ENCODE results near the gene NR6A1.

Gene NR6A1

GRCh38 chr9:124694414-124695279 is 76.5 kb downstream of the NR6A1 start:
- TF ChIP-seq EZH2 (IDR thresholded peaks at IDR 0.05) (no peak), FOXP2 (optimal IDR thresholded peaks at IDR 0.05; ENCODE audit: control extremely low read depth, extremely low read length, insufficient read depth) (no peak), POLR2AphosphoS5 (IDR thresholded peaks at IDR 0.05; ENCODE audit: borderline replicate concordance, low read depth, low read length) (no peak)
- H3K36me3 ChIP-seq (ENCODE audit: insufficient read depth, low read length), result no peaks in the 10 kb centered on the region
- peak overlapping the region; percentile 10; the same call in 1 of the 2 replicates for H3K27ac ChIP-seq
- H3K4me3 ChIP-seq, result no peak overlapping the region
- no peak overlapping the region for H3K9ac ChIP-seq (ENCODE audit: insufficient read length)
- H3K9me3 ChIP-seq (ENCODE audit: low read depth, low read length), result no peaks in the 10 kb centered on the region
- DNase-seq (ENCODE audit: low read depth, low spot score), result peak; percentile 5

GRCh38 chr9:124693403-124693802 is 77.7 kb downstream of the NR6A1 start:
- 0 out of 2 replicates have a peak, but pooled peaks cover 1% of the 10 kb centered on the region for H3K36me3 ChIP-seq (ENCODE audit: insufficient read depth, low read length)
- H3K9me3 ChIP-seq (ENCODE audit: low read depth, low read length), result no peaks in the 10 kb centered on the region
- DNase-seq (ENCODE audit: low read depth, low spot score), result no peak
- no peak overlapping the region for H3K9ac ChIP-seq (ENCODE audit: insufficient read length)
- TF ChIP-seq FOXP2 (optimal IDR thresholded peaks at IDR 0.05; ENCODE audit: control extremely low read depth, extremely low read length, insufficient read depth), result no peak
- TF ChIP-seq POLR2AphosphoS5 (IDR thresholded peaks at IDR 0.05; ENCODE audit: borderline replicate concordance, low read depth, low read length), result no peak
- no peak for TF ChIP-seq EZH2 (IDR thresholded peaks at IDR 0.05)
- no peak overlapping the region for H3K27ac ChIP-seq
- no peak overlapping the region for H3K4me3 ChIP-seq

- no peak for DNase-seq (ENCODE audit: low read depth, low spot score)
- Histone ChIP-seq H3K9me3 (ENCODE audit: low read depth, low read length) (no peaks in the 10 kb centered on the region), H3K36me3 (ENCODE audit: insufficient read depth, low read length) (peaks cover 6% of the 10 kb centered on the region; the same call in 1 of the 2 replicates), H3K9ac (ENCODE audit: insufficient read length) (no peak overlapping the region), H3K27ac (no peak overlapping the region), H3K4me3 (no peak overlapping the region)
- TF ChIP-seq EZH2 (IDR thresholded peaks at IDR 0.05) (no peak), POLR2AphosphoS5 (IDR thresholded peaks at IDR 0.05; ENCODE audit: borderline replicate concordance, low read depth, low read length) (no peak), FOXP2 (optimal IDR thresholded peaks at IDR 0.05; ENCODE audit: control extremely low read depth, extremely low read length, insufficient read depth) (no peak)
These were observed 82.7 kb downstream of the NR6A1 start for GRCh38 chr9:124688238-124688904.

GRCh38 chr9:124686918-124687317 is 84.2 kb downstream of the NR6A1 start:
- DNase-seq (ENCODE audit: low read depth, low spot score), result no peak

GRCh38 chr9:124685217-124685616 is 85.9 kb downstream of the NR6A1 start:
- H3K9ac ChIP-seq (ENCODE audit: insufficient read length), result no peak overlapping the region
- no peak overlapping the region for H3K27ac ChIP-seq
- peaks cover 6% of the 10 kb centered on the region; the same call in 1 of the 2 replicates for H3K36me3 ChIP-seq (ENCODE audit: insufficient read depth, low read length)
- no peaks in the 10 kb centered on the region for H3K9me3 ChIP-seq (ENCODE audit: low read depth, low read length)
- no peak overlapping the region for H3K4me3 ChIP-seq
- DNase-seq (ENCODE audit: low read depth, low spot score), result no peak
- no peak for TF ChIP-seq POLR2AphosphoS5 (IDR thresholded peaks at IDR 0.05; ENCODE audit: borderline replicate concordance, low read depth, low read length)
- no peak for TF ChIP-seq EZH2 (IDR thresholded peaks at IDR 0.05)
- no peak for TF ChIP-seq FOXP2 (optimal IDR thresholded peaks at IDR 0.05; ENCODE audit: control extremely low read depth, extremely low read length, insufficient read depth)

More at GRCh38 chr9:124686918-124687317, 84.2 kb downstream of the NR6A1 start:
- Histone ChIP-seq H3K4me3 (no peak overlapping the region), H3K36me3 (ENCODE audit: insufficient read depth, low read length) (peaks cover 6% of the 10 kb centered on the region; the same call in 1 of the 2 replicates), H3K9me3 (ENCODE audit: low read depth, low read length) (no peaks in the 10 kb centered on the region), H3K27ac (no peak overlapping the region), H3K9ac (ENCODE audit: insufficient read length) (no peak overlapping the region)
- TF ChIP-seq EZH2 (IDR thresholded peaks at IDR 0.05) (no peak), POLR2AphosphoS5 (IDR thresholded peaks at IDR 0.05; ENCODE audit: borderline replicate concordance, low read depth, low read length) (no peak), FOXP2 (optimal IDR thresholded peaks at IDR 0.05; ENCODE audit: control extremely low read depth, extremely low read length, insufficient read depth) (no peak)

- H3K36me3 ChIP-seq (ENCODE audit: insufficient read depth, low read length), result peaks cover 6% of the 10 kb centered on the region; the same call in 1 of the 2 replicates
- no peak for DNase-seq (ENCODE audit: low read depth, low spot score)
- TF ChIP-seq EZH2 (IDR thresholded peaks at IDR 0.05) (no peak), POLR2AphosphoS5 (IDR thresholded peaks at IDR 0.05; ENCODE audit: borderline replicate concordance, low read depth, low read length) (no peak), FOXP2 (optimal IDR thresholded peaks at IDR 0.05; ENCODE audit: control extremely low read depth, extremely low read length, insufficient read depth) (no peak)
- H3K4me3 ChIP-seq, result no peak overlapping the region
- no peak overlapping the region for H3K9ac ChIP-seq (ENCODE audit: insufficient read length)
- H3K27ac ChIP-seq, result no peak overlapping the region
- H3K9me3 ChIP-seq (ENCODE audit: low read depth, low read length), result no peaks in the 10 kb centered on the region
These were observed 86.9 kb downstream of the NR6A1 start for GRCh38 chr9:124684169-124684568.

GRCh38 chr9:124683043-124683442 is 88.1 kb downstream of the NR6A1 start:
- H3K36me3 ChIP-seq (ENCODE audit: insufficient read depth, low read length), result peaks cover 3% of the 10 kb centered on the region; the same call in 1 of the 2 replicates
- no peaks in the 10 kb centered on the region for H3K9me3 ChIP-seq (ENCODE audit: low read depth, low read length)
- DNase-seq (ENCODE audit: low read depth, low spot score), result no peak
- no peak overlapping the region for H3K27ac ChIP-seq
- TF ChIP-seq POLR2AphosphoS5 (IDR thresholded peaks at IDR 0.05; ENCODE audit: borderline replicate concordance, low read depth, low read length), result no peak
- no peak for TF ChIP-seq EZH2 (IDR thresholded peaks at IDR 0.05)
- no peak for TF ChIP-seq FOXP2 (optimal IDR thresholded peaks at IDR 0.05; ENCODE audit: control extremely low read depth, extremely low read length, insufficient read depth)
- no peak overlapping the region for H3K4me3 ChIP-seq
- no peak overlapping the region for H3K9ac ChIP-seq (ENCODE audit: insufficient read length)

- TF ChIP-seq EZH2 (IDR thresholded peaks at IDR 0.05) (no peak), POLR2AphosphoS5 (IDR thresholded peaks at IDR 0.05; ENCODE audit: borderline replicate concordance, low read depth, low read length) (no peak), FOXP2 (optimal IDR thresholded peaks at IDR 0.05; ENCODE audit: control extremely low read depth, extremely low read length, insufficient read depth) (no peak)
- H3K9me3 ChIP-seq (ENCODE audit: low read depth, low read length), result no peaks in the 10 kb centered on the region
- H3K9ac ChIP-seq (ENCODE audit: insufficient read length), result no peak overlapping the region
- H3K27ac ChIP-seq, result no peak overlapping the region
- DNase-seq (ENCODE audit: low read depth, low spot score), result no peak
- no peak overlapping the region for H3K4me3 ChIP-seq
- 0 out of 2 replicates have a peak, but pooled peaks cover 3% of the 10 kb centered on the region for H3K36me3 ChIP-seq (ENCODE audit: insufficient read depth, low read length)
These were observed 90.3 kb downstream of the NR6A1 start for GRCh38 chr9:124680714-124681390.
